GM12878 (cell line): ENCODE data around the gene LMX1B. TPM values are rescaled to one million over a fixed set of nuclear protein-coding genes. Genes with fewer than 3 reads are reported as not detected.

Experiments
- ATAC-seq: fragments of 200-7000 bp; cut with Tn5 transposase; 3 replicates; pipeline ENCODE4 v1.9.1; 2020; ENCODE audit warnings: mild to moderate bottlenecking, moderate library complexity
- BruUV-seq: library from RNA; stranded (reverse); fragments of 400-500 nt; replicated peaks from 2 replicates; lab custom pipeline; 2021; lab: Mats Ljungman, UMichigan
- CTCF ChIA-PET: fragments of 300-600 bp; sonication (Branson Sonifier 250); formaldehyde crosslinking; extraction: SDS; loops from one replicate; lab custom pipeline; 2021; ENCODE audit warnings: inconsistent platforms; lab: Yijun Ruan, JAX
- POLR2A ChIA-PET: fragments of 350-600 bp; formaldehyde crosslinking; extraction: SDS; loops from one replicate; lab custom pipeline; 2021; ENCODE audit warnings: inconsistent platforms; lab: Charles Lee
- RAD21 ChIA-PET: fragments of 300-600 bp; sonication (Branson Sonifier 250); formaldehyde crosslinking; loops from one replicate; lab custom pipeline; 2023; ENCODE audit warnings: antibody characterized with exemption; ENCODE audit not compliant: unreplicated experiment; lab: Charles Lee
- SMC1A ChIA-PET: fragments of 300-600 bp; sonication (Branson Sonifier 250); formaldehyde crosslinking; loops from one replicate; lab custom pipeline; 2023; ENCODE audit not compliant: unreplicated experiment, uncharacterized antibody; lab: Charles Lee
- DNase-seq: peaks from one replicate; pipeline ENCODE4 v3.0.0-alpha.2; 2011; ENCODE audit warnings: low read depth, low spot score
- FAIRE-seq: peaks from 3 replicates; lab custom pipeline; 2011; peaks lifted over from hg19 to GRCh38; lab: Jason Lieb, UNC
- H2AFZ ChIP-seq: 2 replicates; pipeline ENCODE4 v1.6.0; 2011; ENCODE audit warnings: low read depth, low read length, control low read depth; ENCODE audit not compliant: control insufficient read depth
- H3K27ac ChIP-seq: 2 replicates; pipeline ENCODE4 v1.5.1; 2011; ENCODE audit warnings: control low read depth; ENCODE audit not compliant: control insufficient read depth, insufficient read depth
- H3K27me3 ChIP-seq, 2 experiments: replicated peaks in 1 of 2; 2 replicates each; pipeline versions ENCODE4 v1.6.0 to v1.6.1; 2011; ENCODE audit warnings: low read length in 1 of 2; ENCODE audit not compliant: control insufficient read depth in 2 of 2, insufficient read depth in 2 of 2
- H3K36me3 ChIP-seq, 2 experiments: 2 replicates each; pipeline ENCODE4 v1.5.1; 2011; ENCODE audit warnings: low read length in 1 of 2; ENCODE audit not compliant: control insufficient read depth in 2 of 2, insufficient read depth in 2 of 2
- H3K4me1 ChIP-seq: 2 replicates; pipeline ENCODE4 v1.6.1; 2011; ENCODE audit warnings: mild to moderate bottlenecking, low read length, moderate library complexity, mixed read lengths; ENCODE audit not compliant: control insufficient read depth, insufficient read depth
- H3K4me2 ChIP-seq: 2 replicates; pipeline ENCODE4 v1.6.0; 2011; ENCODE audit warnings: control low read depth; ENCODE audit not compliant: control insufficient read depth, insufficient read depth
- H3K4me3 ChIP-seq: fragments of 200-600 bp; sonication (generic); 2 replicates; pipeline ENCODE4 v1.5.1; 2016
- H3K79me2 ChIP-seq: 2 replicates; pipeline ENCODE4 v1.6.0; 2011; ENCODE audit warnings: low read length; ENCODE audit not compliant: control insufficient read depth, insufficient read depth
- H3K9ac ChIP-seq: 2 replicates; pipeline ENCODE4 v1.8.0; 2011; ENCODE audit warnings: low read length, control low read depth, mixed read lengths; ENCODE audit not compliant: control insufficient read depth, insufficient read depth
- H3K9me3 ChIP-seq: replicated peaks from 3 replicates; pipeline ENCODE4 v1.5.1; 2011; ENCODE audit warnings: mild to moderate bottlenecking, low read length; ENCODE audit not compliant: control insufficient read depth, insufficient read depth
- H4K20me1 ChIP-seq: 2 replicates; pipeline ENCODE4 v1.6.0; 2011; ENCODE audit not compliant: control insufficient read depth, insufficient read depth
- CBFB ChIP-seq: IDR thresholded peaks from 2 replicates; pipeline ENCODE4 v1.6.1; 2016; ENCODE audit warnings: antibody characterized with exemption, low read depth
- CHD1 ChIP-seq: IDR thresholded peaks from 2 replicates; pipeline ENCODE4 v1.6.1; 2012; ENCODE audit warnings: low read depth, low read length, improper control_type of control experiment
- CTCF ChIP-seq, 3 experiments: IDR thresholded peaks in 2 of 3; conservative IDR thresholded peaks in 1 of 3; 2 replicates each; pipeline ENCODE4 v1.5.1; 2011; ENCODE audit warnings: low read depth in 3 of 3, low read length in 3 of 3, mild to moderate bottlenecking in 3 of 3, control low read depth in 2 of 3, moderate library complexity in 2 of 3, inconsistent platforms in 1 of 3, mixed read lengths in 1 of 3; ENCODE audit not compliant: control insufficient read depth in 2 of 3, insufficient read depth in 1 of 3; ENCODE audit errors: extremely low read depth in 1 of 3
- EP300 ChIP-seq, 2 experiments: fragments of 150-350 bp in 1 of 2; IDR thresholded peaks; 2 replicates each; pipeline ENCODE4 v1.6.1; 2011 to 2012; ENCODE audit warnings: low read depth in 2 of 2, low read length in 2 of 2, borderline replicate concordance in 1 of 2, improper control_type of control experiment in 1 of 2, inconsistent platforms in 1 of 2; ENCODE audit not compliant: control insufficient read depth in 1 of 2
- PML ChIP-seq: IDR thresholded peaks from 2 replicates; pipeline ENCODE4 v1.6.1; 2012; ENCODE audit warnings: low read length, inconsistent platforms
- RAD21 ChIP-seq: IDR thresholded peaks from 2 replicates; pipeline ENCODE4 v1.6.1; 2011; ENCODE audit warnings: mild to moderate bottlenecking, low read depth, low read length, moderate library complexity; ENCODE audit not compliant: insufficient read depth
- RB1 ChIP-seq: fragments of 450-650 bp; formaldehyde crosslinking; IDR thresholded peaks from 2 replicates; pipeline ENCODE4 v1.6.1; 2017; ENCODE audit warnings: mild to moderate bottlenecking, borderline replicate concordance
- RCOR1 ChIP-seq: conservative IDR thresholded peaks from 2 replicates; pipeline ENCODE4 v1.6.1; 2012; ENCODE audit warnings: low read depth, low read length, improper control_type of control experiment
- SRF ChIP-seq, 2 experiments: IDR thresholded peaks; 2 replicates each; pipeline ENCODE4 v1.6.1; 2011; ENCODE audit warnings: low read depth in 2 of 2, low read length in 2 of 2, mild to moderate bottlenecking in 1 of 2, moderate library complexity in 1 of 2
- ZNF24 ChIP-seq: fragments of 450-650 bp; IDR thresholded peaks from 2 replicates; pipeline ENCODE4 v1.6.1; 2017; ENCODE audit warnings: antibody characterized with exemption, mild to moderate bottlenecking
- WGBS: methylation state at CpG from one replicate; pipeline ENCODE4 v1.1.6; 2016; ENCODE audit warnings: low lambda C conversion rate; ENCODE audit not compliant: insufficient replicate concordance, insufficient coverage; ENCODE audit errors: missing lambda C conversion rate; 5-methylcytosine and 5-hydroxymethylcytosine counted together
- in situ Hi-C: fragments of 300-500 bp; cut with MboI; formaldehyde crosslinking; loops from 9 replicates; pipeline ENCODE4 v1.14.3; 2018; ENCODE audit warnings: mixed read lengths
- intact Hi-C: fragments of 100-400 bp; cut with micrococcal nuclease; formaldehyde crosslinking; loops from one replicate; pipeline ENCODE4 v1.14.2; 2022; ENCODE audit not compliant: unreplicated experiment
- polyA plus RNA-seq, 11 experiments: library from polyadenylated mRNA; depleted of rRNA in 4 of 11; unstranded in 6 of 11; stranded (reverse) in 5 of 11; fragments of >200 nt; fragmentation: Nextera tagmentation in 4 of 11; fragmentation: Illumina TruSeq in 1 of 11; extraction: Ambion mirVana in 4 of 11; extraction: Trizol in 1 of 11; gene quantifications; 1 replicate in 1 of 11; 2 replicates in 10 of 11; pipeline versions ENCODE4 v1.2.1 to v1.2.3, GENCODE V29; 2011 to 2016; ENCODE audit warnings: inconsistent platforms in 2 of 11, missing spikeins in 2 of 11, low read depth in 1 of 11
- total RNA-seq, 4 experiments: library from RNA; depleted of rRNA in 3 of 4; stranded (reverse); fragments of >200 nt in 3 of 4; fragmentation: Illumina TruSeq in 1 of 4; extraction: Trizol in 1 of 4; gene quantifications; 2 replicates each; pipeline versions ENCODE4 v1.2.1 to v1.2.3, GENCODE V29; 2013 to 2021

Gene LMX1B
- total and polyA plus RNA-seq, 10 of the 15 experiments (the other 5 are each of a cell fraction or from before 2014, with no cell fraction given) = not detected

DNA sequence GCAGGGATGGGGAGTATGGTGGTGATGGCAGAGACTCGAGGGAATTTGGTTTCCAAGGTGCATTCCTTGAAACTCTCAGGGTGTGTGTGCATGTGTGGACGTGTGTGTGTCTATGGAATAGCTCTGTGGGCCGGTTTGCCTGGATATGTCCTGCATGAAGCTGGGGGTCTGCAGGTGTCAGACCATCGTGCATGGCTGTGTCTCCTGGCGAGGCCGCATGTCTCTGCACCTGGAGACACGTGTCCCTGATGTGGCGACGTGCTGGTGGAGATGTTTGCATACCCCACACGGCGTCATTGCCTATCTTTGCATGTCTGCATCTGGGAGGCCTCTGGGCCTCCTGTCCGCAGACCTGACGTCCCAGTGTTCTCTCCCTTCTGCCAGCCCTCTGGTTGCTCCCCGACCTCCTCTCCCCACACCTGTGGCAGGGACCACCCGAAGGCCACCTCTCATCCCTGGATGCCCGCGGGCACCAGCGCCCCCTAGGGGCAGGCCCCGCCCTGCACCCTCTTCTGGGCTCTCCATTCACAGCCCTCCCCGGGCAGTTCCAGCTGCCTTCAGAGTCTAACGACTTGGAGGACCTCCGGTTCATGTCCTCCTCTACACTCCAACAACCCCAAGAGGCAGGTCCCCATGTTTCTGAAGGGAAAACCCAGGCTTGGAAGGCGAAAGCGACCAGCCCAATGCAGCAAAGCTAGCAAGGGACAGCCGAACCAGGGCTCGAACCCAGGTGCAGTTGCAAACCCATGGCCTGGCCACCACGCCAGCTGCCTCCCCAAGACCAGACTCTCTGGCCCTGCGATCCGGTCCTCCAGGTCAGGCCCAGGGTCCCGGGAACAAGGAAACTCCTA, 88.6 kb downstream of the LMX1B start:
- ChIA-PET POLR2A (no interaction called here), RAD21 (interaction anchor here (1.3 to 1.4 kb wide), 2 partner anchors 79 kb away, joined by 3 to 5 read pairs; no protein-coding TSS in a partner anchor), SMC1A (interaction anchor here (1.1 to 8.8 kb wide), 3 partner anchors 10 to 79 kb away, joined by 3 to 111 read pairs (median 4); no protein-coding TSS in a partner anchor), CTCF (interaction anchor here (0.8 to 15.0 kb wide), 14 partner anchors 8 to 88 kb away, joined by 3 to 445 read pairs (median 4); no protein-coding TSS in a partner anchor)
- 21% methylated on average over 30 of the region's 30 CpGs for WGBS
- H3K9me3 ChIP-seq = no peaks in the 10 kb centered on the region
- no peaks in the 10 kb centered on the region for H3K4me1 ChIP-seq
- no peak overlapping the region for H3K4me2 ChIP-seq
- H3K79me2 ChIP-seq = no peaks in the 10 kb centered on the region
- H3K36me3 ChIP-seq = no peaks in the 10 kb centered on the region
- no peak overlapping the region for H2AFZ ChIP-seq
- no peak for DNase-seq
- H3K27ac ChIP-seq = no peak overlapping the region
- FAIRE-seq = no peak
- in situ Hi-C loops = no loop called here
- H3K9ac ChIP-seq = no peak overlapping the region
- intact Hi-C loops = no loop called here
- ATAC-seq = peak; percentile 22; the same call in 1 of the 3 replicates
- no peaks in the 10 kb centered on the region; the same call in 1 of the 2 replicates for H4K20me1 ChIP-seq
- TF ChIP-seq RAD21 = 0 out of 2 replicates have a peak, but pooled peaks have one; percentile 11
- no peak for TF ChIP-seq CBFB
- TF ChIP-seq ZNF24 = no peak
- no peak for TF ChIP-seq PML
- TF ChIP-seq RCOR1 = no peak
- no peak for TF ChIP-seq SRF (IDR thresholded peaks at IDR 0.05; ENCODE audit: low read depth in 2 of 2, low read length in 2 of 2)
- TF ChIP-seq EP300 (IDR thresholded peaks at IDR 0.05; ENCODE audit: borderline replicate concordance in 1 of 2, control insufficient read depth in 1 of 2, low read depth in 2 of 2, low read length in 2 of 2) = no peak
- TF ChIP-seq CHD1 = no peak
- TF ChIP-seq CTCF (IDR thresholded peaks at IDR 0.05 in 2 of 3, conservative IDR thresholded peaks at IDR 0.05 in 1 of 3; ENCODE audit: control insufficient read depth in 2 of 3, extremely low read depth in 1 of 3, insufficient read depth in 1 of 3, low read depth in 3 of 3, low read length in 3 of 3) = peak; percentile 40 to 82 (median 66)
- no peak for TF ChIP-seq RB1
- no TSS peak for BruUV-seq
- H3K27me3 ChIP-seq = peaks cover 0 to 3% of the 10 kb centered on the region in 2 experiments; a peak in 3 of 4 replicates
- no peak overlapping the region for H3K4me3 ChIP-seq
